ENCODE results near the gene TOPORS.

Gene TOPORS

DNA sequence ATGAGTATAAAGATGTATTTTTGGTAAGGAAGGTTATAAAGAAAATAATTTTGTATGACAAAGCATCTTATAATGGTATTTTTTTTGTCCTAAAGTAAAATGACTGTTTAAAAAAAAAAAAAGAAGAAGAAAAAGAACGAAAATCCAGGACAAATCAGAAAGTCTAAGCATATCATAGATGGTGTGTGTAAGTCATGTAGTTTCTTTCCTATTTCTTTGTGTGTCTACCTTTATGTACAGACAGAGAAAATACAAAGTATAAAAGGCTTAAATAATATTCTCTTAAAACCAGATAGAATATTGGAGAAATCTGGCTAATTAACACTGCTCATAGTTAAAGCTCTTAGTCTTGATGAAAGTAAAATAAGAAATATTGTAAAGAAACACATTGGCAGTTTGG, 34.1 kb downstream of the TOPORS start:
- in situ Hi-C loops (cut with HindIII; ENCODE audit: low sequenced_read_pairs), result no loop called here

DNA sequence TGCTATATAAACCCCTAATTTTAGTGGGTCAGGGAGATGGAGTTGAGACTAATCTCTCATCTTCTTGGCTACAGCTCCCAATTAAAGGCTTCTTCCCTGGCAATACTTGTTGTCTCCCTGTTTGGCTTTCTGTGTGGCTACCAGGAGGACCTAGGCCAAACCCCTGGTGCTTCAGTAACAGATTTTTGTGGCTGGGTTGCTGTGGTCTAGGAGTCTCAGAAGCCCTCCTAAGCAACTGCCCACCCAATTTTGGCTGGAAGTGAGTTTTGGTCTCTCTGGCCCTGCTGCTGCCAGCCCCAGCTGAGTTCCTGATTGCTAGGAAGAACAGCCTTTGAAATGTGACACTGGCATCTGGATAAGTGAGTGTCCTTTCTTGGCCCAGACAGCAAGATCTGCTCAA, 36.1 kb downstream of the TOPORS start:
- in situ Hi-C loops (cut with HindIII; ENCODE audit: low sequenced_read_pairs), result no loop called here

DNA sequence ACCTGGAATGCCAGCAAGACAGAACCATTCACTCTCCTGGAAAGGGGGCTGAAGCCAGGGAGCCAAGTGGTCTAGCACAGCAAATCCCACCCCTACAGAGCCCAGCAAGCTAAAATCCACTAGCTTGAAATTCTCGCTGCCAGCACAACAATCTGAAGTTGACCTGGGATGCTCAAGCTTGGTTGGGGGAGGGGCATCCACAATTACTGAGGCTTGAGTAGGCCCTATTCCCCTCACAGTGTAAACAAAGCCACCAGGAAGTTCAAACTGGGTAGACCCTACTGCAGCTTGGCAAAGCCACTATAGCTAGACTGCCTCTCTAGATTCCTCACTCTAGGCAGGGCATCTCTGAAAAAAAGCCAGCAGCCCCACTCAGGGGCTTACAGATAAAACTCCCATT, 43.7 kb downstream of the TOPORS start:
- in situ Hi-C loops (cut with HindIII; ENCODE audit: low sequenced_read_pairs), result no loop called here

- in situ Hi-C loops (cut with HindIII; ENCODE audit: low sequenced_read_pairs), result no loop called here
Measured at GRCh38 chr9:32503008-32503407, 49.4 kb downstream of the TOPORS start.

- in situ Hi-C loops (cut with HindIII; ENCODE audit: low sequenced_read_pairs), result no loop called here
Measured at GRCh38 chr9:32502464-32502863, 49.9 kb downstream of the TOPORS start.

DNA sequence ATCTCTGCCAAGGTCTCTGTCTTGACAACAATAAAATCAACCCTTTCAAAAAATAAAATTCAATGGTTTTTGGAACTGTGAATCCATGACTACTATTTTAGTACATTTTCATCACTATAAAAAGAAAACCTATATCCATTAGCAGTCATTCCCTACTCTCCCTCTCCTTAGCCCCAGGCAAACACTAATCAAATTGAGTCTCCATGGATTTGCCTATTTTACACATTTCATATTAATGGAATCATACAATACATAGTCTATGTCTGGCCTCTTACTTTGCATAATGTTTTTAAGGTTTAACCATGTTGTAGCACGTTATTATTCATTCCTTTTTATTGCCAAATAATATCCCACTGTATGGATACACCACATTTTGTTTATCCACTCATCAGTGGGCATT, 50.5 kb downstream of the TOPORS start:
- in situ Hi-C loops (cut with HindIII; ENCODE audit: low sequenced_read_pairs), result no loop called here

- in situ Hi-C loops (cut with HindIII; ENCODE audit: low sequenced_read_pairs), result no loop called here
Measured at GRCh38 chr9:32500768-32501167, 51.6 kb downstream of the TOPORS start.

GRCh38 chr9:32497921-32498320, 54.5 kb downstream of the TOPORS start:
- in situ Hi-C loops (cut with HindIII; ENCODE audit: low sequenced_read_pairs), result no loop called here

DNA sequence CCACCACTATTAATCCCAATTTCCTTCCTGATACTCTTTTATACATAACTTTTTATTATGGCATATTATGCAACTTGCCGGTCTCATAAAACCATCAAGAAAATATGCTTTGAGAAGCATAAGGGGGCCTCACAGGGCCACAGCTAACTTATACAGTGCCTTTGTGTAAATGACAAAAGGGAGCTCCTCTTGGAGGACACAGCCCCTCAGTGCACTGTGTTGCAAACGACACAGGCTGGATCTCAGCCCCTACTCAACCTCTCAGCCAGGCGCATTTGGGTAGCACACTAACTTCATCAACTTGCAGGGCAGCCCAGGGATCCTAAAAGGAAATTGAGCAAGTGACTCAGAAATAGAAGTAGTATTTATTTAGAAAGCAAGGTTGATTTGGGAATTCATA, 61.8 kb downstream of the TOPORS start:
- in situ Hi-C loops (cut with HindIII; ENCODE audit: low sequenced_read_pairs), result no loop called here

Measured in DLD1 (cell line).